GM23338 (cell line): ENCODE measurements around the gene OR11L1. TPM values are rescaled to one million over a fixed set of nuclear protein-coding genes. Genes with fewer than 3 reads are reported as not detected.

Experiments
- ATAC-seq: fragments of 200-7000 bp; cut with Tn5 transposase; 3 replicates; pipeline ENCODE4 v1.9.1; 2020
- DNase-seq: peaks from one replicate; pipeline ENCODE4 v3.0.0-alpha.2; 2015; ENCODE audit warnings: low spot score
- H2AFZ ChIP-seq: fragments of 200-600 bp; sonication (generic); 2 replicates; pipeline ENCODE4 v1.8.0; 2016; ENCODE audit warnings: antibody characterized with exemption, mild to moderate bottlenecking, moderate library complexity
- H3F3A ChIP-seq: fragments of 200-600 bp; sonication (generic); replicated peaks from 2 replicates; pipeline ENCODE4 v1.8.0; 2017; ENCODE audit warnings: antibody characterized with exemption, mixed run types, low read depth
- H3K27ac ChIP-seq: fragments of 200-600 bp; sonication (generic); 2 replicates; pipeline ENCODE4 v1.6.1; 2016; ENCODE audit warnings: low read depth
- H3K27me3 ChIP-seq: fragments of 200-600 bp; sonication (generic); 2 replicates; pipeline ENCODE4 v1.8.0; 2016; ENCODE audit warnings: mild to moderate bottlenecking, mixed run types, moderate library complexity; ENCODE audit not compliant: insufficient read depth
- H3K36me3 ChIP-seq: fragments of 200-600 bp; sonication (generic); 2 replicates; pipeline ENCODE4 v1.8.0; 2016; ENCODE audit warnings: mild to moderate bottlenecking; ENCODE audit not compliant: insufficient read depth
- H3K4me1 ChIP-seq: fragments of 200-600 bp; sonication (generic); 2 replicates; pipeline ENCODE4 v1.8.0; 2016; ENCODE audit warnings: mild to moderate bottlenecking, moderate library complexity; ENCODE audit not compliant: insufficient read depth
- H3K4me2 ChIP-seq: fragments of 200-600 bp; sonication (generic); 2 replicates; pipeline ENCODE4 v1.7.1; 2017; ENCODE audit warnings: mixed run types
- H3K4me3 ChIP-seq: fragments of 200-600 bp; sonication (generic); 2 replicates; pipeline ENCODE4 v1.6.1; 2016; ENCODE audit warnings: mixed run types
- H3K79me2 ChIP-seq: fragments of 200-600 bp; sonication (generic); replicated peaks from 2 replicates; pipeline ENCODE4 v1.8.0; 2017; ENCODE audit warnings: mild to moderate bottlenecking; ENCODE audit not compliant: insufficient read depth
- H3K9me2 ChIP-seq: fragments of 200-600 bp; sonication (generic); 2 replicates; pipeline ENCODE4 v1.8.0; 2017; ENCODE audit not compliant: insufficient read depth
- H4K20me1 ChIP-seq: fragments of 200-600 bp; sonication (generic); replicated peaks from 2 replicates; pipeline ENCODE4 v1.8.0; 2017; ENCODE audit warnings: mild to moderate bottlenecking; ENCODE audit not compliant: insufficient read depth
- H3K27ac Mint-ChIP-seq: 2 replicates; pipeline ENCODE4 v1.8.0; 2020; ENCODE audit warnings: inconsistent platforms, mild to moderate bottlenecking, moderate library complexity, mixed read lengths
- H3K27me3 Mint-ChIP-seq: 3 replicates; pipeline ENCODE4 v1.8.0; 2022; ENCODE audit warnings: low read depth, mild to moderate bottlenecking, moderate library complexity, mixed read lengths, inconsistent platforms; ENCODE audit not compliant: insufficient read depth, poor library complexity
- H3K36me3 Mint-ChIP-seq: 3 replicates; pipeline ENCODE4 v1.8.0; 2021; ENCODE audit warnings: low read depth, mild to moderate bottlenecking, inconsistent platforms, moderate library complexity, mixed read lengths
- H3K4me1 Mint-ChIP-seq: 3 replicates; pipeline ENCODE4 v1.8.0; 2020; ENCODE audit warnings: mild to moderate bottlenecking, inconsistent platforms, mixed read lengths
- H3K4me3 Mint-ChIP-seq: 3 replicates; pipeline ENCODE4 v1.8.0; 2021; ENCODE audit warnings: moderate library complexity, mild to moderate bottlenecking, inconsistent platforms, mixed read lengths
- H3K9me3 Mint-ChIP-seq: 3 replicates; pipeline ENCODE4 v1.8.0; 2020; ENCODE audit warnings: moderate library complexity, mild to moderate bottlenecking, inconsistent platforms, mixed read lengths
- CTCF ChIP-seq, 2 experiments: fragments of 200-600 bp in 1 of 2; sonication (generic) in 1 of 2; conservative IDR thresholded peaks; 2 replicates each; pipeline versions ENCODE4 v1.5.1 to v1.6.1; 2016 to 2017; ENCODE audit warnings: antibody characterized with exemption in 2 of 2, low read depth in 2 of 2, mild to moderate bottlenecking in 2 of 2, moderate library complexity in 1 of 2
- ETS1 ChIP-seq: IDR thresholded peaks from 2 replicates; pipeline ENCODE4 v1.6.1; 2016; ENCODE audit warnings: antibody characterized with exemption
- EZH2 ChIP-seq: fragments of 200-600 bp; sonication (generic); IDR thresholded peaks from one replicate; pipeline ENCODE4 v1.8.0; 2017; ENCODE audit warnings: antibody characterized with exemption, mild to moderate bottlenecking, low read depth; ENCODE audit not compliant: unreplicated experiment
- EZH2phosphoT487 ChIP-seq: fragments of 200-600 bp; sonication (generic); IDR thresholded peaks from one replicate; pipeline ENCODE4 v1.8.1; 2018; ENCODE audit warnings: antibody characterized with exemption; ENCODE audit not compliant: unreplicated experiment
- JUNB ChIP-seq: IDR thresholded peaks from one replicate; pipeline ENCODE4 v1.6.1; 2016; ENCODE audit warnings: antibody characterized with exemption; ENCODE audit not compliant: unreplicated experiment
- NANOG ChIP-seq: IDR thresholded peaks from 2 replicates; pipeline ENCODE4 v1.6.1; 2016; ENCODE audit warnings: antibody characterized with exemption, borderline replicate concordance
- POLR2AphosphoS5 ChIP-seq: IDR thresholded peaks from 2 replicates; pipeline ENCODE4 v1.6.1; 2016; ENCODE audit warnings: antibody characterized with exemption, low read depth
- REST ChIP-seq: IDR thresholded peaks from one replicate; pipeline ENCODE4 v1.6.1; 2018; ENCODE audit warnings: antibody characterized with exemption; ENCODE audit not compliant: unreplicated experiment
- STAT1 ChIP-seq: IDR thresholded peaks from one replicate; pipeline ENCODE4 v1.6.1; 2016; ENCODE audit warnings: antibody characterized with exemption; ENCODE audit not compliant: unreplicated experiment
- ZNF114 ChIP-seq: fragments of 250-450 bp; sonication (Bioruptor Pico); IDR thresholded peaks from 2 replicates; pipeline ENCODE4 v1.5.0; 2020; ENCODE audit warnings: mild to moderate bottlenecking, moderate library complexity
- ZNF331 ChIP-seq: fragments of 250-450 bp; sonication (Bioruptor Pico); IDR thresholded peaks from 2 replicates; pipeline ENCODE4 v1.5.0; 2020; ENCODE audit warnings: low read depth, mild to moderate bottlenecking, moderate library complexity
- ZNF462 ChIP-seq: fragments of 250-450 bp; sonication (Bioruptor Pico); IDR thresholded peaks from 2 replicates; pipeline ENCODE4 v1.5.0; 2020; ENCODE audit warnings: mild to moderate bottlenecking, moderate library complexity
- polyA plus RNA-seq: library from polyadenylated mRNA; unstranded; fragments of >200 nt; fragmentation: Nextera tagmentation; extraction: Ambion mirVana; gene quantifications from 2 replicates; pipeline ENCODE4 v1.2.1, GENCODE V29; 2016
- total RNA-seq: library from RNA; depleted of rRNA; stranded (reverse); fragments of >200 nt; shearing (Covaris generic); gene quantifications from 2 replicates; pipeline ENCODE4 v1.2.3, GENCODE V29; 2014

OR11L1 gene
- total and polyA plus RNA-seq, 2 experiments from 2014 or later, result not detected

- no peak overlapping the region for H3K27ac ChIP-seq
- no peaks in the 10 kb centered on the region for H3F3A ChIP-seq
- H3K9me2 ChIP-seq, result no peaks in the 10 kb centered on the region
- no peak overlapping the region for H3K4me2 ChIP-seq
- H3K79me2 ChIP-seq, result no peaks in the 10 kb centered on the region
- Mint-ChIP-seq H3K4me1 (peaks cover 2% of the 10 kb centered on the region; the same call in 1 of the 3 replicates), H3K4me3 (no peak overlapping the region), H3K27me3 (no peaks in the 10 kb centered on the region), H3K36me3 (peaks cover 5% of the 10 kb centered on the region; the same call in 1 of the 3 replicates), H3K9me3 (peaks cover 49% of the 10 kb centered on the region), H3K27ac (no peak overlapping the region)
- ATAC-seq (no peak), DNase-seq (no peak)
- H3K4me1 ChIP-seq, result peaks cover 20% of the 10 kb centered on the region
- H3K36me3 ChIP-seq, result no peaks in the 10 kb centered on the region
- no peaks in the 10 kb centered on the region for H3K27me3 ChIP-seq
- no peaks in the 10 kb centered on the region for H4K20me1 ChIP-seq
- no peak overlapping the region for H2AFZ ChIP-seq
- TF ChIP-seq ZNF114 (CRISPR knock-in tag) (no peak), STAT1 (no peak), JUNB (no peak), ZNF331 (CRISPR knock-in tag) (no peak), CTCF (conservative IDR thresholded peaks at IDR 0.05; ENCODE audit: low read depth in 2 of 2) (no peak), ETS1 (no peak), EZH2phosphoT487 (no peak), POLR2AphosphoS5 (no peak), ZNF462 (no peak), REST (no peak), NANOG (no peak), EZH2 (no peak)
- no peak overlapping the region for H3K4me3 ChIP-seq
Observed at GRCh38 chr1:247848346-247848745, 6.7 kb upstream of the OR11L1 start.
